ENCODE results near the gene PSME3. TPM values are rescaled to one million over a fixed set of nuclear protein-coding genes. Genes with fewer than 3 reads are reported as not detected.
A peak's percentile ranks its signal among the peaks of the same experiment; 100 is the strongest.

Gene PSME3
- total RNA-seq, 2 donors from 2014 or later = 41.2 to 51.6 TPM

GRCh38 chr17:42814633-42815399, 18.4 kb upstream of the PSME3 start:
- intact Hi-C loops (cut with DNase I) = no loop called here
- Histone ChIP-seq H3K9me3 (no peaks in the 10 kb centered on the region), H3K36me3 (replicated peaks in 1 of 2; ENCODE audit: insufficient read depth in 1 of 2, low read depth in 2 of 2) (peaks cover 28 to 50% of the 10 kb centered on the region in 2 donors), H3K27me3 (no peaks in the 10 kb centered on the region), H3K4me1 (no peaks in the 10 kb centered on the region), H3K27ac (no peak overlapping the region), H3K4me3 (no peak overlapping the region)
- TF ChIP-seq CTCF (IDR thresholded peaks at IDR 0.05) (no peak), POLR2A (IDR thresholded peaks at IDR 0.05) (no peak)
- ATAC-seq (no peak), DNase-seq (no peak)
- WGBS, 2 donors = 64 to 82% methylated on average over 8 of the region's 8 CpGs

GRCh38 chr17:42817866-42818265, 15.3 kb upstream of the PSME3 start:
- TF ChIP-seq CTCF (IDR thresholded peaks at IDR 0.05) (no peak), POLR2A (IDR thresholded peaks at IDR 0.05) (no peak)
- WGBS, 2 donors = 46 to 68% methylated on average over 1 of the region's 1 CpG
- no peak for ATAC-seq

GRCh38 chr17:42818379-42818778, 14.8 kb upstream of the PSME3 start:
- WGBS, 2 donors = 75 to 86% methylated on average over 5 of the region's 5 CpGs
- ATAC-seq (no peak), DNase-seq (no peak)
- intact Hi-C loops (cut with DNase I) = no loop called here
- Histone ChIP-seq H3K4me1 (peaks cover 17% of the 10 kb centered on the region), H3K9me3 (no peaks in the 10 kb centered on the region), H3K27me3 (no peaks in the 10 kb centered on the region), H3K36me3 (replicated peaks in 1 of 2; ENCODE audit: insufficient read depth in 1 of 2, low read depth in 2 of 2) (peaks cover 28 to 47% of the 10 kb centered on the region in 2 donors), H3K4me3 (no peak overlapping the region), H3K27ac (no peak overlapping the region)
- TF ChIP-seq POLR2A (IDR thresholded peaks at IDR 0.05) (no peak), CTCF (IDR thresholded peaks at IDR 0.05) (no peak)

More at GRCh38 chr17:42817866-42818265, 15.3 kb upstream of the PSME3 start:
- no peak for DNase-seq
- peaks cover 12% of the 10 kb centered on the region for H3K4me1 ChIP-seq
- H3K36me3 ChIP-seq (replicated peaks in 1 of 2; ENCODE audit: insufficient read depth in 1 of 2, low read depth in 2 of 2) = peaks cover 28 to 51% of the 10 kb centered on the region in 2 donors
- H3K4me3 ChIP-seq = no peak overlapping the region
- no peak overlapping the region for H3K27ac ChIP-seq
- H3K9me3 ChIP-seq = no peaks in the 10 kb centered on the region
- intact Hi-C loops (cut with DNase I) = no loop called here
- no peaks in the 10 kb centered on the region for H3K27me3 ChIP-seq

GRCh38 chr17:42819939-42820535, 13.2 kb upstream of the PSME3 start:
- no peak overlapping the region for H3K27ac ChIP-seq
- no peaks in the 10 kb centered on the region for H3K27me3 ChIP-seq
- ATAC-seq (no peak), DNase-seq (peak; percentile 51 to 78 (median 72))
- TF ChIP-seq POLR2A (IDR thresholded peaks at IDR 0.05) = no peak
- TF ChIP-seq CTCF (IDR thresholded peaks at IDR 0.05) = peak; percentile 28 to 60 (median 52)
- H3K36me3 ChIP-seq (replicated peaks in 1 of 2; ENCODE audit: insufficient read depth in 1 of 2, low read depth in 2 of 2) = peaks cover 21 to 40% of the 10 kb centered on the region in 2 donors
- intact Hi-C loops (cut with DNase I) = loop anchor here (10.0 kb wide), 1 partner anchor 95 kb away; no protein-coding TSS in a partner anchor
- H3K4me1 ChIP-seq = peaks cover 24% of the 10 kb centered on the region
- 9 to 32% methylated on average over 2 of the region's 2 CpGs for WGBS, 2 donors
- no peak overlapping the region for H3K4me3 ChIP-seq
- H3K9me3 ChIP-seq = no peaks in the 10 kb centered on the region

Measured in body of pancreas (tissue), 4 donors.